HG02571 (cell line): ENCODE measurements around the gene USP9X.
"Not testable (repeated sequence)": the region's sequence is repeated elsewhere in the genome, so short reads cannot be mapped to it uniquely, and the experiment has no call there.

Experiments
- ATAC-seq: cut with Tn5 transposase; IDR thresholded peaks from one replicate; pipeline ENCODE4 v1.9.1; 2021; ENCODE audit warnings: mild to moderate bottlenecking, moderate library complexity; ENCODE audit not compliant: unreplicated experiment

Gene USP9X

GRCh38 chrX:41084044-41084892 lies 977 bp upstream of the USP9X start:
- peak; percentile 61 for ATAC-seq

- peak; percentile 24 for ATAC-seq
Observed at GRCh38 chrX:41085512-41085877, 250 bp downstream of the USP9X start.

GRCh38 chrX:41085878-41086626 lies 807 bp downstream of the USP9X start:
- ATAC-seq: peak; percentile 10

- no peak for ATAC-seq
Observed at GRCh38 chrX:41086627-41086932, 1.3 kb downstream of the USP9X start.

- ATAC-seq: no peak
Observed at GRCh38 chrX:41087201-41087600, 2.0 kb downstream of the USP9X start.

GRCh38 chrX:41090568-41091238 lies 5.5 kb downstream of the USP9X start:
- ATAC-seq: no peak

GRCh38 chrX:41092776-41093175 lies 7.5 kb downstream of the USP9X start:
- ATAC-seq: no peak

- no peak for ATAC-seq
Observed at GRCh38 chrX:41095174-41095573, 9.9 kb downstream of the USP9X start.

GRCh38 chrX:41095908-41096307 lies 10.7 kb downstream of the USP9X start:
- no peak for ATAC-seq

GRCh38 chrX:41096339-41096955 lies 11.2 kb downstream of the USP9X start:
- no peak for ATAC-seq

- no peak for ATAC-seq
Observed at GRCh38 chrX:41097326-41097725, 12.1 kb downstream of the USP9X start.

- ATAC-seq: no peak
Observed at GRCh38 chrX:41100200-41100599, 15.0 kb downstream of the USP9X start.

GRCh38 chrX:41100819-41101218 lies 15.6 kb downstream of the USP9X start:
- ATAC-seq: no peak

GRCh38 chrX:41105005-41105404 lies 19.8 kb downstream of the USP9X start:
- no peak for ATAC-seq

- ATAC-seq: not testable (repeated sequence)
Observed at GRCh38 chrX:41106257-41106656, 21.0 kb downstream of the USP9X start.

- no peak for ATAC-seq
Observed at GRCh38 chrX:41108007-41108406, 22.8 kb downstream of the USP9X start.

GRCh38 chrX:41108463-41109205 lies 23.4 kb downstream of the USP9X start:
- no peak for ATAC-seq

- no peak for ATAC-seq
Observed at GRCh38 chrX:41110801-41111625, 25.8 kb downstream of the USP9X start.

GRCh38 chrX:41115104-41115425 lies 29.8 kb downstream of the USP9X start:
- ATAC-seq: not testable (repeated sequence)

- ATAC-seq: peak; percentile 76
Observed at GRCh38 chrX:41116948-41117347, 31.7 kb downstream of the USP9X start.
